DND-41 (cell line): ENCODE data around the gene DTWD2.

Source experiments
- EZH2 ChIP-seq: IDR thresholded peaks from 3 replicates; pipeline ENCODE4 v1.6.1; 2012; ENCODE audit warnings: borderline replicate concordance, low read depth, mild to moderate bottlenecking, moderate library complexity, low read length, inconsistent platforms; ENCODE audit not compliant: severe bottlenecking
- TF ChIP-seq, protein P1 (sequence below): IDR thresholded peaks from 2 replicates; pipeline ENCODE4 v1.5.1; 2012; ENCODE audit warnings: borderline replicate concordance, low read length, moderate library complexity, mild to moderate bottlenecking; ENCODE audit not compliant: poor library complexity, severe bottlenecking; ENCODE audit errors: extremely low read depth

GRCh38 chr5:118875131-118875530 lies 113.2 kb downstream of the DTWD2 start:
- TF ChIP-seq, protein P1, sequence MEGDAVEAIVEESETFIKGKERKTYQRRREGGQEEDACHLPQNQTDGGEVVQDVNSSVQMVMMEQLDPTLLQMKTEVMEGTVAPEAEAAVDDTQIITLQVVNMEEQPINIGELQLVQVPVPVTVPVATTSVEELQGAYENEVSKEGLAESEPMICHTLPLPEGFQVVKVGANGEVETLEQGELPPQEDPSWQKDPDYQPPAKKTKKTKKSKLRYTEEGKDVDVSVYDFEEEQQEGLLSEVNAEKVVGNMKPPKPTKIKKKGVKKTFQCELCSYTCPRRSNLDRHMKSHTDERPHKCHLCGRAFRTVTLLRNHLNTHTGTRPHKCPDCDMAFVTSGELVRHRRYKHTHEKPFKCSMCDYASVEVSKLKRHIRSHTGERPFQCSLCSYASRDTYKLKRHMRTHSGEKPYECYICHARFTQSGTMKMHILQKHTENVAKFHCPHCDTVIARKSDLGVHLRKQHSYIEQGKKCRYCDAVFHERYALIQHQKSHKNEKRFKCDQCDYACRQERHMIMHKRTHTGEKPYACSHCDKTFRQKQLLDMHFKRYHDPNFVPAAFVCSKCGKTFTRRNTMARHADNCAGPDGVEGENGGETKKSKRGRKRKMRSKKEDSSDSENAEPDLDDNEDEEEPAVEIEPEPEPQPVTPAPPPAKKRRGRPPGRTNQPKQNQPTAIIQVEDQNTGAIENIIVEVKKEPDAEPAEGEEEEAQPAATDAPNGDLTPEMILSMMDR: no peak
- no peak for TF ChIP-seq EZH2
